Activated naive CD4-positive, alpha-beta T cell treated with anti-CD3 and anti-CD28 coated beads, Interleukin-2, amount 50 U/mL, for 24 hours (primary cell): ENCODE measurements around the gene C2CD2.
A peak's percentile ranks its signal among the peaks of the same experiment; 100 is the strongest.

Experiments used
- H3K27ac Mint-ChIP-seq: one replicate; pipeline ENCODE4 v1.8.0; 2021; ENCODE audit warnings: mild to moderate bottlenecking, mixed read lengths
- H3K27me3 Mint-ChIP-seq: one replicate; pipeline ENCODE4 v1.8.0; 2021; ENCODE audit warnings: mixed read lengths
- H3K36me3 Mint-ChIP-seq: one replicate; pipeline ENCODE4 v1.8.0; 2021; ENCODE audit warnings: mixed read lengths
- H3K4me1 Mint-ChIP-seq: one replicate; pipeline ENCODE4 v1.8.0; 2021; ENCODE audit warnings: mixed read lengths
- H3K4me3 Mint-ChIP-seq: one replicate; pipeline ENCODE4 v1.8.0; 2021; ENCODE audit warnings: mild to moderate bottlenecking, mixed read lengths
- H3K9me3 Mint-ChIP-seq: one replicate; pipeline ENCODE4 v1.8.0; 2021; ENCODE audit warnings: mixed read lengths

The C2CD2 gene

DNA sequence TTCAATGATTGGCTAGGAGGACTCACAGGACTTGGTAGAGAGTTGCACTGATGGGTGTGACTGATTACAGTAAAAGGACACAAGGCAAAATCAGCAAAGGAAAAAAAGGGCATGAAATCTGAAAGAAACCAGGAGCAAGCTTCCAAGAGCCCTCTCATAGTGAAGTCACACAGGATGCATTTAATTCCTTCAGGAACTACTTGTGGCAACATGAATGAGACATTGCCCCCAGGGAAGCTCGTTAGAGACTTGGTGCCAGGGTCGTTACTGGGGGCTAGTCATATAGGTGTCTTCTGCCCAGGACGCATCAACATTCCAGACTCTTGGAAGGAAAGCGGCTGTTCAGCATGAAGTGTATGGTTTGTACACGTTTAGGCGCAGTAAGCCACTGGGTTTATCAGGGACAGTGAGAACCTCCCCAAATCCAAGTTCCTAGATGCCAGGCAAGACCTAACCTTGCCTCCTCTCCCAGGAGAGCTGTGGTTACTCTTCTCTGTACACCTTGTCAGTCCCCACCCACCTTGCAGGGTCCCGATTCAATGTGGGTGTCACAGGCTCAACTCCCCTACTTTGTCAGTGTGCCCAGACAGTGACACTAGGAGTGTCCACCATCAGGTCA, 26.0 kb upstream of the C2CD2 start:
- Mint-ChIP-seq H3K27ac (no peak overlapping the region), H3K27me3 (peaks cover 3% of the 10 kb centered on the region), H3K36me3 (peaks cover 7% of the 10 kb centered on the region), H3K4me1 (peaks cover 2% of the 10 kb centered on the region), H3K4me3 (no peak overlapping the region), H3K9me3 (peaks cover 19% of the 10 kb centered on the region)

DNA sequence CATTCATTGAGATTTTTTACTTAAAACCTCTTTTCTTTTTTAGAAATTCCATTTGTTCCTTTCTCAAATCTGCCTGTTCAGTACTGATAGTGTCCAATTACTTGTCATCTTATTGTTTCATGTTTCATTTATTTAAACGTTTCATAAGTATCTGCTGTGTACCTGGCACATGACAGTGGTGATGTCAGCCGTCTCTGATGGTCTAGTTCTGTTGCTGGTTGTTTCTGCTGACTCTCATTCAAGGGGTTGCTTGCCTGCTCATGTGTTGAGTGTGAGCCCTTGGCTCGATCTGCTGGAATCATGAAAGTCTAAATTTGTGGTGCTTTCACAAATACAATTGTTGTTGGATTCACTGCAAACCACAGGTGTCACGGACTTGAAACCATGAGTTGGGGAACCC, 25.5 kb upstream of the C2CD2 start:
- Mint-ChIP-seq H3K4me1 (peaks cover 7% of the 10 kb centered on the region), H3K27ac (no peak overlapping the region), H3K4me3 (no peak overlapping the region), H3K36me3 (peaks cover 7% of the 10 kb centered on the region), H3K27me3 (peaks cover 3% of the 10 kb centered on the region), H3K9me3 (peaks cover 19% of the 10 kb centered on the region)

DNA sequence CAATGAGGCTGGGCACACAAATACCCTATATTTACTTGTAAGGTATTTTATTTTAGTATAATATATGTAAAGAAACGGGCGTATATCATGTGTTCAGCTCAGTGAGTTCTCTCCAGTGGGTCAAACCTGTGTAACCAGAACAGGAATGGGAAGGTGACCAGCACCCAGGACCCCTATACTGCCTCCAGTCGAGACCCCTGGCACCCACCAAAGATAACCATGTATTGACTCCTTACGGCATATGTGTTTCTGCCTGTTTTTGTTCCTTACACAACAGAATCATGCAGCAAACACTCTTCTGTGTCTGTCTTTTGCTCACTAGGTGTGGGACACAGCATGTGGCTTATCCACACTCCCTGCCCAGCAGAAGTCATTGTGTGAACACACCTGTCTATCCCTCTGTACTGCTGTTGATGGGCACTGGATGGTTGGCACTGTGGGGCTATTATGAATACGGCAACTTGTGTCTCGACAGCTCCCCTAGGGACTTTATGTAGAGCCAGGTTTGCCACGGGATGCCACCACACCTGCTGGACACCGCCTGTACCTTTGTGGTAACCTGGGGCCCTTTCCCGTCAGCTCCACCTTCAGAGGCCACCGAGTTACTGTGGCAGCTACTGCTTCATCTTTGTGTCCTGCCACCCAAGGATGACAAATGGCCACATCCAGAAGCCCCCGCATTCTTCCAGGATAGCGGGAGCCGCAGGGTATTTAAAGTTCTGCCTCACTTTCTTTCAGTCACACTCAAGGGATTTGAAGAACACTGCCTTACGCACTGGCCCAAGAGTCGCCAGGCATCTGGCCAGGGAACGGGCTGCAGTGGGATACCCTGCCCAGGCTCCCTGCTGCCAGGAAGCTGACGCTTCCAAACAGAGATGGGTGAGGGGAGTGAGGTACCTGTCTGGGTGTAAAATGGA, 23.5 kb upstream of the C2CD2 start:
- peaks cover 16% of the 10 kb centered on the region for H3K4me1 Mint-ChIP-seq
- H3K36me3 Mint-ChIP-seq = peaks cover 4% of the 10 kb centered on the region
- H3K27me3 Mint-ChIP-seq = peaks cover 3% of the 10 kb centered on the region
- H3K4me3 Mint-ChIP-seq = no peak overlapping the region
- H3K27ac Mint-ChIP-seq = no peak overlapping the region
- peaks cover 6% of the 10 kb centered on the region for H3K9me3 Mint-ChIP-seq

DNA sequence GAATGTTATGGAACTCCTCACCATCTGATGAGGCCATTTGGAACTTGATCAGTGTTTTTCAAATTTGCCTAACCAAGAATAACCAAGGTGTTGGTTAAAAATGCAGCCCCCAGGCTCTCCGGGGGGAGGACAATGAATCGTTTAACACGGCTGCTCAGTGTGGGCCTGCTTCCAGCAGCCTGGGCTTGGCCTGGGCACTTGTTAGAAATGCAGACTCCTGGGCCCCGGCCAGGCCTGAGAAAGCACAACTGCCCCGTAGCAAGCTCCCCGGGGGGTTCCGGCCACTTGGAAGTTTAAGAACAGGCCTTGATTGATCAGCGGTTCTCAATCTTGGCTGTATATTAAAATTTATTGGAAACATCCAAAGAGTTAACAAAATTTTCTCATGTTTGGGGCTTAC, 22.8 kb upstream of the C2CD2 start:
- no peak overlapping the region for H3K4me3 Mint-ChIP-seq
- H3K27ac Mint-ChIP-seq = no peak overlapping the region
- peaks cover 5% of the 10 kb centered on the region for H3K9me3 Mint-ChIP-seq
- H3K36me3 Mint-ChIP-seq = peaks cover 4% of the 10 kb centered on the region
- peaks cover 3% of the 10 kb centered on the region for H3K27me3 Mint-ChIP-seq
- H3K4me1 Mint-ChIP-seq = peaks cover 16% of the 10 kb centered on the region

- H3K4me1 Mint-ChIP-seq = peaks cover 16% of the 10 kb centered on the region
- peaks cover 5% of the 10 kb centered on the region for H3K9me3 Mint-ChIP-seq
- H3K36me3 Mint-ChIP-seq = peaks cover 4% of the 10 kb centered on the region
- H3K4me3 Mint-ChIP-seq = no peak overlapping the region
- no peak overlapping the region for H3K27ac Mint-ChIP-seq
- peaks cover 3% of the 10 kb centered on the region for H3K27me3 Mint-ChIP-seq
Measured at GRCh38 chr21:41975391-41976272, 21.8 kb upstream of the C2CD2 start.

DNA sequence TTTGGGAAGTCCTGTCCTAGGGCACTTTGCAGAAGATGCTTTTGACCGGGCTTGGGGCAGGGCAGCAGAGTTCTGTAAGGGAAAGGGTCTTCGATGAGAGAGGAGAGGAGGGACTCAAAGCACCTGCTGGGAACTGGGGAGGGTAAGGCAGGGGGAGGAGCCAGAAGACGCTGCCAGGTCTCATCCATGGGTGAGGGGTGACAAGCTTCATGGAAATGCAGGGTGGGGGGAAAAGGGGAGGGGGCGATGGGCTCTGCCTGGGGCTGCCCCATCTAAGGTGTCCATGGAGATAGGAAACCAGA, 20.9 kb upstream of the C2CD2 start:
- Mint-ChIP-seq H3K4me1 (peaks cover 16% of the 10 kb centered on the region), H3K9me3 (peaks cover 5% of the 10 kb centered on the region), H3K27me3 (peaks cover 3% of the 10 kb centered on the region), H3K4me3 (no peak overlapping the region), H3K27ac (no peak overlapping the region), H3K36me3 (peaks cover 4% of the 10 kb centered on the region)

- peaks cover under 1% of the 10 kb centered on the region for H3K27me3 Mint-ChIP-seq
- H3K9me3 Mint-ChIP-seq = peaks cover 2% of the 10 kb centered on the region
- H3K27ac Mint-ChIP-seq = peak overlapping the region; percentile 83
- H3K36me3 Mint-ChIP-seq = peaks cover under 1% of the 10 kb centered on the region
- peaks cover 16% of the 10 kb centered on the region for H3K4me1 Mint-ChIP-seq
- peak overlapping the region; percentile 26 for H3K4me3 Mint-ChIP-seq
Measured at GRCh38 chr21:41973861-41974751, 20.3 kb upstream of the C2CD2 start.

DNA sequence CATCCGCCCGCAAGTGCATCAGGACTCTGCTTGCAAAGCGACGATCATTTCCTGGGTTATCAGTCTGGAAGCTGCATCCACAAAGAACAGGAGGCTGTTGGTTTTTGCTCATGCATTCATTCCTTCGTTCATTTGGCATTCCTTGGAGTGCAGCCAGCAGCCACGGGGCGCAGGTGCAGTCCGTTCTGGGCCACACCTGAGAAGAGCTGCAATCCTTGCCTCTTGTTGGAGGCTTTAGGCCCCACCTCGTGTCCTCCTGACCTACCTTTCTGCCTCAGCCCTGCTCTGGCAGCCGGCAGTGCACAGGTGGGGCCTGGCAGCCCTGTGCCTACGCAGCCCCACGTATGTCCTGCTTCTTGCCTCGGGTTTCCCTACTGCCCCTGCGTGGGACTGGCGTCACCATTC, 19.6 kb upstream of the C2CD2 start:
- no peaks in the 10 kb centered on the region for H3K36me3 Mint-ChIP-seq
- peaks cover 16% of the 10 kb centered on the region for H3K4me1 Mint-ChIP-seq
- H3K4me3 Mint-ChIP-seq = no peak overlapping the region

GRCh38 chr21:41972511-41973205, 18.8 kb upstream of the C2CD2 start:
- no peaks in the 10 kb centered on the region for H3K27me3 Mint-ChIP-seq
- no peak overlapping the region for H3K4me3 Mint-ChIP-seq
- H3K9me3 Mint-ChIP-seq = no peaks in the 10 kb centered on the region
- H3K4me1 Mint-ChIP-seq = peaks cover 16% of the 10 kb centered on the region
- H3K27ac Mint-ChIP-seq = no peak overlapping the region
- H3K36me3 Mint-ChIP-seq = no peaks in the 10 kb centered on the region

More for the DNA sequence above, 19.6 kb upstream of the C2CD2 start:
- Mint-ChIP-seq H3K9me3 (no peaks in the 10 kb centered on the region), H3K27me3 (no peaks in the 10 kb centered on the region), H3K27ac (no peak overlapping the region)

GRCh38 chr21:41971891-41972290, 18.1 kb upstream of the C2CD2 start:
- Mint-ChIP-seq H3K27ac (no peak overlapping the region), H3K4me1 (peaks cover 16% of the 10 kb centered on the region), H3K36me3 (no peaks in the 10 kb centered on the region), H3K9me3 (no peaks in the 10 kb centered on the region), H3K4me3 (no peak overlapping the region), H3K27me3 (no peaks in the 10 kb centered on the region)

DNA sequence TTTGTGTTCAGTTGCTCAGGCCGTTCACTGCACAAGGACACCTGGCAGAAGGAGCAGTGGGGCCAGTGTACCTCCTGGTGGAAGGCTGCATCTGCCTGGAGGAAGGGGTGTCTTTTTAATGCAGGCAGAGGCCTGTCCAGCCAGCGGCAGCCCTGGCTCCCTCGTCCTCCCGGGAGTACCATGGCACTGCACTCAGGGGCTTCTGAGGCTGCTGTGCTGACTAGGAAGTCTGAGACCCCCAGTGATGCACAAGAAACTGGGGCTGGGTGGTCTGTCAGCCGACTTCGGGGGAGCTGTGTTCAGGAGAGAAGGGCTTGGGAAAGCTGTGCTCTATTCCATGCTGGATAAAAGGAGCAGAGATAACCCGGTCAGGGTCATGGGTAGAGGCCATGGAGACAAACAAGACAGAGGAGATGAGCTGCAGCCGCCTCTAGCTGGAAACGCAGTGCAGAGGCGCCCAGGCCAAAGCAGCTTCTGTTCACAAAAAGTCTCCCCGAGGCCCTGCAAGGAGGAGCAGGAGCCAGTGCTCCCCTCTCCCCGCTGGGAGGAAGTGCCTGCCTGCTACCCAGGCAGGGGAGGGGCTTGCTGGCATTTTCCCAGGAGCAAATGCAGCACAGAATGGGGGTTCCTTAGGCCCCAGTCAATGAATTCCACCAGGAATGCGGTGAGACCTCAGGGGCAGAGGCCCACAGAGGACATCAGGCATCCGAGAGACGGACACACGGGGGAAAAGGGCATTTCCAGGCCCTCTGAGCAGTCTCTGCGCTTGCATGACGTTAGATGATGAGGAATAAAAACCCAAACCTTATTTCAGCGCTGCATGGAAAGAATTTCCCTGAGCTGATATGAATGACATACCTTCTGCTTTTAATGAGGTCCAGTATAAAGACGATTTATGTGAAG, 17.2 kb upstream of the C2CD2 start:
- Mint-ChIP-seq H3K27ac (no peak overlapping the region), H3K27me3 (no peaks in the 10 kb centered on the region), H3K4me3 (no peak overlapping the region), H3K36me3 (no peaks in the 10 kb centered on the region), H3K9me3 (no peaks in the 10 kb centered on the region), H3K4me1 (peaks cover 16% of the 10 kb centered on the region)

DNA sequence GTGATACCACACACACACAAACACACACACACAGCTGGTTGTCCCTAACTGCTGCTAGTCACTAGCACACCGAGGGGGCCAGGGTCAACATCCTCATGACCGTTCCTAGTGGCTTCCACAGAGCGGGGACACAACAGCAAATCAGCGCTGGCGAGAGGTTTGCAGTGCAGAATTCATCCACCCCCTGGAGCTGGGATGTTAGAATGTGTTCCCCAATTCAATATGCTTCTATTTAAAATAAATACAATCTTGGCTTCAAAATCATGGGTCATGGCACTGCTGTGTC, 16.2 kb upstream of the C2CD2 start:
- H3K36me3 Mint-ChIP-seq = no peaks in the 10 kb centered on the region
- peaks cover 16% of the 10 kb centered on the region for H3K4me1 Mint-ChIP-seq
- H3K4me3 Mint-ChIP-seq = no peak overlapping the region
- H3K27ac Mint-ChIP-seq = no peak overlapping the region
- H3K27me3 Mint-ChIP-seq = no peaks in the 10 kb centered on the region
- H3K9me3 Mint-ChIP-seq = no peaks in the 10 kb centered on the region

DNA sequence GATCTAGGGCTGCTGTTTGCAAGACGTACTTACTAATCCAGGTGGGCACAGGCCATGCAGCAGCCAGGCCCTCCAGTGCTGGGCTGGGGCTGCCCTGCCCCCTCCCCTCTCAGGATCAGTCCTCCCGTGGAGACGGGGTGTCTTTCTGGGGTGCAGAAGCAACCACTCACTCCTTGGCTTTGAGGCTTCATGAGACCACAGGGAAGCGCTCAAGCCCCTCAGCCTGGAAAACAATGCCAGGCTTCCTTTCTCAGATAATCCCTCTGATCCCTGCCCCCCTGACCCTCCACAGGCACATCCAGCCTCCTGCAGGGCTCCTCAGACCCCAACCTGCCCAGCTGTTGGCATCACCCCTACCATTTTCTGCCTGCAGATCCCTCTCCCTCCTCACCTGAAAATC, 13.9 kb upstream of the C2CD2 start:
- Mint-ChIP-seq H3K36me3 (no peaks in the 10 kb centered on the region), H3K4me3 (no peak overlapping the region), H3K4me1 (no peaks in the 10 kb centered on the region), H3K27me3 (no peaks in the 10 kb centered on the region), H3K9me3 (no peaks in the 10 kb centered on the region), H3K27ac (no peak overlapping the region)
